Osteocyte (in vitro differentiated cells): ENCODE measurements around the gene HOATZ. TPM values are rescaled to one million over a fixed set of nuclear protein-coding genes. Genes with fewer than 3 reads are reported as not detected.

Experiments used
- DNase-seq: peaks from one replicate; pipeline ENCODE4 v3.0.0; 2021; ENCODE audit warnings: mixed read lengths; ENCODE audit not compliant: unreplicated experiment; ENCODE audit errors: extremely low spot score
- H3K27ac Mint-ChIP-seq: one replicate; pipeline ENCODE4 v1.8.0; 2021; ENCODE audit warnings: mild to moderate bottlenecking, mixed read lengths; ENCODE audit not compliant: unreplicated experiment
- H3K27me3 Mint-ChIP-seq: one replicate; pipeline ENCODE4 v1.8.0; 2021; ENCODE audit warnings: mixed read lengths; ENCODE audit not compliant: unreplicated experiment
- H3K36me3 Mint-ChIP-seq: one replicate; pipeline ENCODE4 v1.8.0; 2021; ENCODE audit warnings: mixed read lengths; ENCODE audit not compliant: unreplicated experiment
- H3K4me1 Mint-ChIP-seq: one replicate; pipeline ENCODE4 v1.8.0; 2021; ENCODE audit warnings: mixed read lengths; ENCODE audit not compliant: unreplicated experiment
- H3K4me3 Mint-ChIP-seq: one replicate; pipeline ENCODE4 v1.8.0; 2021; ENCODE audit warnings: mild to moderate bottlenecking, moderate library complexity, mixed read lengths; ENCODE audit not compliant: unreplicated experiment
- H3K9me3 Mint-ChIP-seq: one replicate; pipeline ENCODE4 v1.8.0; 2021; ENCODE audit warnings: mixed read lengths; ENCODE audit not compliant: unreplicated experiment
- total RNA-seq: library from RNA; stranded (reverse); gene quantifications from 2 replicates; pipeline ENCODE4 v1.2.1, GENCODE V29; 2021
- TF ChIP-seq, protein P1 (sequence below): fragments of 200-600 bp; sonication (generic); IDR thresholded peaks from 2 replicates; pipeline ENCODE4 v1.5.0; 2021; ENCODE audit warnings: antibody characterized with exemption, mild to moderate bottlenecking, moderate library complexity

The HOATZ gene
- total RNA-seq, 1 donor from 2014 or later: not detected

DNA sequence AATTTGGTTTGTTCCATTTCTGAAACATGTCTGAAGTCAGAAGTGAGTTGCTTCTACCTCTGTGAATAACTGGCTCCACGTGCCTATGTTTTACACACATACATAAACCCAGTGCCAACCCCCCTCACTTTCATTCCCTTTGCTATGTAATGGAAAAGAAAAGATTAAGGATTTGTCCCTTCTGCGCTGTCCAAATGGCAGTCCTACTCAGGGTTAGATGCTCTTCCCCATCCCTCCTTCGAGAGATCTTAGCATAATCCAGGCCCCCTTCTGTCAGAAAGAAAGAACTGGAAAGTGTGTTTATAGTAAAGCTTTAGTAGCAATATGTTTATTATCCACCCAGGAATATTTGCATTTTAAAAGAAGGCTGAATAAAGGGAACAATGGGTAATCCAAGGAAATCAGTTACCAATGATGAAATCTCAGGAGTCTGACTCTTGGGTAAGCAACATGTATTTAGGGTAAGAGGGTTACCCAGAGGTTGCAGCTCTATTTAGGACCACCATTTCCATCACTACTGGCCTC lies 22.8 kb downstream of the HOATZ start:
- no peaks in the 10 kb centered on the region for H3K27me3 Mint-ChIP-seq
- no peaks in the 10 kb centered on the region for H3K36me3 Mint-ChIP-seq
- peaks cover 21% of the 10 kb centered on the region for H3K4me1 Mint-ChIP-seq
- no peak overlapping the region for H3K27ac Mint-ChIP-seq
- H3K9me3 Mint-ChIP-seq: no peaks in the 10 kb centered on the region
- H3K4me3 Mint-ChIP-seq: no peak overlapping the region
- no peak for DNase-seq
- TF ChIP-seq, protein P1, sequence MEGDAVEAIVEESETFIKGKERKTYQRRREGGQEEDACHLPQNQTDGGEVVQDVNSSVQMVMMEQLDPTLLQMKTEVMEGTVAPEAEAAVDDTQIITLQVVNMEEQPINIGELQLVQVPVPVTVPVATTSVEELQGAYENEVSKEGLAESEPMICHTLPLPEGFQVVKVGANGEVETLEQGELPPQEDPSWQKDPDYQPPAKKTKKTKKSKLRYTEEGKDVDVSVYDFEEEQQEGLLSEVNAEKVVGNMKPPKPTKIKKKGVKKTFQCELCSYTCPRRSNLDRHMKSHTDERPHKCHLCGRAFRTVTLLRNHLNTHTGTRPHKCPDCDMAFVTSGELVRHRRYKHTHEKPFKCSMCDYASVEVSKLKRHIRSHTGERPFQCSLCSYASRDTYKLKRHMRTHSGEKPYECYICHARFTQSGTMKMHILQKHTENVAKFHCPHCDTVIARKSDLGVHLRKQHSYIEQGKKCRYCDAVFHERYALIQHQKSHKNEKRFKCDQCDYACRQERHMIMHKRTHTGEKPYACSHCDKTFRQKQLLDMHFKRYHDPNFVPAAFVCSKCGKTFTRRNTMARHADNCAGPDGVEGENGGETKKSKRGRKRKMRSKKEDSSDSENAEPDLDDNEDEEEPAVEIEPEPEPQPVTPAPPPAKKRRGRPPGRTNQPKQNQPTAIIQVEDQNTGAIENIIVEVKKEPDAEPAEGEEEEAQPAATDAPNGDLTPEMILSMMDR: no peak

DNA sequence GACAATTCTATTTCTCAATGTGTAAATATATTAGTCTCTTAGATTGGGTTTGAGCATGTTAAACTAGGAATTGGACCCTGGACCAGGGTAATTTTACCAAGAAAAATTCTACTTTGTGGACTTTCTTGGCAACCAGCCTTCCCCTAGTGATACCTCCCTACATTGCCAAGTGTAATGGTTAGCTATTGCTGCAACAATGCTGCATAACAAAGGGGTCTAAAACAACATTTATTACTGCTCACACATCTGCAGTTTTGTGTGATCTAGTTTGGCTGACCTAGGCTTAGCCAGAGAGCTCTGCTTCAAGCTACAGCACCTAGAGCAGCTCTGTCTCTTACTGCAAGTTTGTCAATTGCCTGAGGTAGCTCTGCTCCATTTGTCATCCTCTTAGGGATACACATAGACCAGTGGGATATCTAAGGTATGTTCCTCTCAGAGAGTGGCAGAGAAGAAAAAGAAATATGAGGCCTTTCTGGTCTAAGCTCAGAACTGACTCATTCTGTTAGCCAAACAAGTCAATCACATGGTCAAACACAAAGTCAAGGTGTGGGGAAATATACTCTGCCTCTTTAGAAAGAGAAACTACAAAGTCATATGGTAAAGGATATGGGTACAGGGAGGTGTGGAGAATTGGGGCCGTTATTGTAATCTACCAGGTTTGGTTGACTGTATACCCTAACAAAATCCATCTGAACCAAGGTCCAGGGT lies 24.0 kb downstream of the HOATZ start:
- Mint-ChIP-seq H3K9me3 (no peaks in the 10 kb centered on the region), H3K27ac (no peak overlapping the region), H3K27me3 (no peaks in the 10 kb centered on the region), H3K36me3 (no peaks in the 10 kb centered on the region), H3K4me1 (peaks cover 21% of the 10 kb centered on the region), H3K4me3 (no peak overlapping the region)
- no peak for DNase-seq
- TF ChIP-seq, protein P1: no peak

DNA sequence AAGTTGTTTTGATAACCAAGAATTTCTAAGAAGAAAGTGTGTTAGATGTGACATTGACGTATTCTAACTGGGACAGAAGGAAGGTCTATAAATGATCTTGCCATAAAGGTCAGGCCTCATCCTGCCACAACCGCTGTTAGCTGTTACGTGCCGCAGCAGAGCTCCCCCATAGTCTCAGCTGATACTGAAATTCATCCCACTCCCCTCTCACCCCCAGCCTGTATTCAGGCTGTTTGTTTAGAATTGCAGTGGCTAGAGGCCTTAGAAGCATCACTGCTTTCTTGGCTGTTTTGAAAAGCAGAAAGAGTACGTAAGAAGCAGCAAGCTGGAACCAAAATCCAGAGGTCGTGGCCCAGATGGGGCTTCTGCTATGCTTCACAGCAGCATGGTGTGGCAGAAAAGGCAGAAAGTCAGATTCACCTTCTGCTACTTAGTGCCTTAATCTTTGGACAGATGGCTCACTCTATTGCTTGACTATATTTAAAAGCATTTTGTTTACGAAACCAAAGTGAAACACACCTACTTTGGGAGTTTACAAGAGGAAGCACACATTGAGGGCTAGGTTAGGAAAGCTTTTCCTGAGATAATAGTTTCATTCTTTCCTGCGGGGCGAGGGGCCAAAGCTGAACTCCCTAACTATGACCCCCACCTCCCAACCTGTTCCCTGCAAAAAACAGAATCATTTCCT lies 25.0 kb downstream of the HOATZ start:
- TF ChIP-seq, protein P1: no peak
- peak overlapping the region; percentile 64 for H3K4me3 Mint-ChIP-seq
- H3K4me1 Mint-ChIP-seq: peaks cover 21% of the 10 kb centered on the region
- H3K27me3 Mint-ChIP-seq: no peaks in the 10 kb centered on the region
- H3K9me3 Mint-ChIP-seq: no peaks in the 10 kb centered on the region
- no peak for DNase-seq
- no peaks in the 10 kb centered on the region for H3K36me3 Mint-ChIP-seq
- H3K27ac Mint-ChIP-seq: no peak overlapping the region

DNA sequence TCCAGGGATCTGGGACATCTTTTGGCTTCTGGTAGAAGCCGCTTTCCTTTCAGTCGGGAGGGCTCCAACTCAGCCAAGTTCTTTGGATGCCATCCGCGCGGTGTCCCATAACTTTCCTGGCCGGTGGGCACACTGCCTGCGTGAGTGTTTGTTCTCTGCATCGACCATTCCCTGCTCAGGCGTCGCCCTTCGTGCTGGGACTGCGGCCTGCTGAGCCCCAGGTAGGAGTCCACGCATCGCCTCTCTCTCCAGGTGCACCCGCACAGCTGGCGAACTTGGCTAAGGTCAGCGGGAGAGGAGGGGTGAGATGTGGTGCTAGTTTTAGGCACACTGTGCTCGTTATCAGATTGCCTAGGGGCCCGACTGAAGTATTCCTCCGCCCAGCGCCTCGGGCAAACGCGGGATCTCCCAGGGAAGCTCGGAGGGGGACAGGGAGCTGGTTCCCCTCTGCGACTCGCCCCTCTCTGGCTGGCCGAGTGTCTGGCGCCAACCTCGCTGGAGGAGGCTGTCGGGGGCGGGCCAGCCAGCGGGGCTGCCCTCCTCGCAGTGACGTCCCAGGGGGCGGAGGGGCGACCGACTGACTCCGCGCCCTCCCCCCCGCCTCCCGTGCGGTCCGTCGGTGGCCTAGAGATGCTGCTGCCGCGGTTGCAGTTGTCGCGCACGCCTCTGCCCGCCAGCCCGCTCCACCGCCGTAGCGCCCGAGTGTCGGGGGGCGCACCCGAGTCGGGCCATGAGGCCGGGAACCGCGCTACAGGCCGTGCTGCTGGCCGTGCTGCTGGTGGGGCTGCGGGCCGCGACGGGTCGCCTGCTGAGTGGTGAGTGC lies 25.7 kb downstream of the HOATZ start, which contains the start of gene LAYN:
LAYN (plus strand) TSS at position 607 of the 823 bp plus-strand sequence; CDS start at position 731, 124 bp downstream.
- TF ChIP-seq, protein P1: no peak
- Mint-ChIP-seq H3K9me3 (no peaks in the 10 kb centered on the region), H3K27ac (peak within 1 kb of the TSS; percentile 89), H3K27me3 (no peaks in the 10 kb centered on the region), H3K4me3 (peak within 1 kb of the TSS; percentile 84), H3K4me1 (peaks cover 16% of the 10 kb centered on the region), H3K36me3 (no peaks in the 10 kb centered on the region)
- DNase-seq: peak; percentile 85
